NCI-H1417 (cell line): ENCODE results near the gene OTULIN.

Experiments used
- DNase-seq, 3 experiments: peaks; one replicate each; lab custom pipeline; 2025; lab: John Stamatoyannopoulos, UW

The OTULIN gene

DNA sequence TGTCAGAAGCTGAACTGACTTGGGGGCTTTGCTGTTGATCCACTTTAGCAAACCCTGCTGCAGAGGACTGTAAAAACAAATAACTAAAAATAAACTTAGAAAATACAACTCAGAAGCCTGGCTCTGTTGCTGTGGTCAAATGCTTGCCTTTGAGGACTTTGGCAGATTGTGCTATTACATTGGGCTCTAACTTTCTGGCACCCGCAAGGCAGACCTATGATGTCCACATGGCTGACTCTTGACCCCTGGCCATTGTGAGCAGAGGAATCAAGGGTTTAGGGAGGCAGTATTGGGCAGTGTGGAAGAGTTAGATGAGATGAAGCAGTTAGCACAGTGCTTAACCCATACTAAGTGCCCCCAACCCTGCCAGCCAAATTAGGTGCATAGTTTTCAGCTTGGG is 34.0 kb downstream of the OTULIN start:
- DNase-seq: no peak

- DNase-seq: no peak
Observed at GRCh38 chr5:14699159-14699558, 34.6 kb downstream of the OTULIN start.

DNA sequence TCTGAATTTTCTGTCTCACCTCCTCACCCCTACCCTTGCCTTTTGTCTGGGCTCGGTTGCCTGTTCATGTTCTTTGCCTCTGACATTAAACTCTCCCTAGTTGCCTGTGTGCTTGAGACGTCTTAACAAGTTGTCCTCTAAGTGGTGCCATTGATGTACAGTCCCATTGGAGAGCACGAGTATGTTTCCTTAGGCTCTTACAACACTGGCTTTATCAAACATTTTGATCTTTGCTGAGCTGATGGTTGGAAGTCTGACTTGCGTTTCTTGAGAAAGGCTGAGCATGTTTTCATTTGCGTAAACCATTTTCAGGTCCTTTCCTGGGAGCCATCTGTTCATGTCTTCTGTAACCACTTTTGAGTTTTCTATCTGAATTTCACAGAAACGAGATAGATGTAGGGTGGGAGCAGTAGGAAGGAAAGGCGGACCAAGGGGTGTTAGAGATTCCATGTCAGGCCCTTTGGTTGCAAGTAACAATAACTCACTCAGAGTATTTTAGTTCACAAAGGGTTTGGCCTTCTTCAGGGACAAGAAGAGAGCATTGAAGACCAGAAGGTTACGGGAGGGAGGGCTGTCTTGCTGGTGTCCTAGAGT is 35.4 kb downstream of the OTULIN start:
- no peak for DNase-seq

DNA sequence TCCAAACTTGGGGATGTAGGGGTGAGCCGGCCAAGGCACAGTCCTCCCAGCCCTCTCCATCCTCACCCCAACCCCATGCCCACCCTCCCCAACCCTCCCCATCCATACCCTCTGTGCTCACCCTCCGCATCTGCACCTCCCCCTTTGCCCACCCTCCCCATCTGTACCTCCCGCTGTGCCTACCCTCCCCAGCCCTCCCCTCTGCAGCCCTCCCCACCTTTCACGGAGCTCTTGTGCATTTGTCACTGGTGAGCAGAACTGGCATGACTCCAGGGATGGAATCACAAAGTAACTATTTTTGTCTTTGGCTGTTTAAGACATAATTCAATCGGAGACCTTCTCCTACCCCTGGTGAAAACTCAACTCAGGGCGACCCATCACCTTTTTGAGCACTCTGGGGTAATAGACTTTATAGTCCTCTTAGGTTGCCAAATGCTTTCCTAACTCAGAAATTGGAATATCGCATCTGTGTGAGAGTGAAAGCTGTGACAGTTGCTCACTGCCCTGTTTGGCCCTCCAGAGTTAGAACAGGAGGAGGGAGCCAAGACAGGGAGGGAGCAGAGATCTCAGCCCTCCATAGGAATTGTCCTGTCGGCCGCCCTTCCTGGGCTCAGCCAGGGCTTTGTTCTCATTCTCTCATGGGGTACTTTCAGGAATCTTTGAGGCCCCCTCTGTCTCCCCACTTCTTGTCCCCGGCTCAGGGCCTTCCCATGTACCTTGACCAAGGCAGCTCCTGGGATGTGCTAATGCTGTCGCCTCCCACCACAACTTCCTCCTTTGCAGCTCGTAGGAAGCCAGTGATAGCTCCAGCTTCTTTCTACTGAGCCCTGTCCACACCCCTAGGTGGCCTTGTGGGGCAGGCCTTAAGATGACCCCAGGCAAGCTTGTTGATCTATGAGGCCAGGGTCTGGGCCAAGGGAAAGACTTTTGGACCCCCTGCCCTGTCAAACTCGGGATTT is 36.2 kb downstream of the OTULIN start:
- no peak for DNase-seq

DNA sequence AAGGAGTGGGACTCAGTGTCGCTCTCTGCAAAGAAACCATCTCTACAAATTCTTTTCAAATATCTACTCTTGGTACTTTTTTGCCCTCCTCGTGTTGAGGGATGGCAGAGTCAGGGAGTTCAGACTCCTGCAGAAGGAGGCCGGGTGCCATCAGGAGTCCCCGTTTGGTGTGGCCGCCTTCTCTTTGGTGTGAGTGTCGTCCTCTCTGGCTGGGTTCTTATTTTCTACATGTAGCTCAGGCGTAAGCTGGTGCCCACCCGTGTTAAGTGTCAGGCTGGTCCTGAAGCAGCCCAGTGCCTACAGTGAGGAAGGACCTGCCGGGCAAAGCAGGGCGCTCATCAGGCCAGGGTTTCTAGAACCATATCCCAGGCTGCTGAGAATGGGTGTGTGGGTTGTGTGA is 37.0 kb downstream of the OTULIN start:
- DNase-seq: no peak

DNA sequence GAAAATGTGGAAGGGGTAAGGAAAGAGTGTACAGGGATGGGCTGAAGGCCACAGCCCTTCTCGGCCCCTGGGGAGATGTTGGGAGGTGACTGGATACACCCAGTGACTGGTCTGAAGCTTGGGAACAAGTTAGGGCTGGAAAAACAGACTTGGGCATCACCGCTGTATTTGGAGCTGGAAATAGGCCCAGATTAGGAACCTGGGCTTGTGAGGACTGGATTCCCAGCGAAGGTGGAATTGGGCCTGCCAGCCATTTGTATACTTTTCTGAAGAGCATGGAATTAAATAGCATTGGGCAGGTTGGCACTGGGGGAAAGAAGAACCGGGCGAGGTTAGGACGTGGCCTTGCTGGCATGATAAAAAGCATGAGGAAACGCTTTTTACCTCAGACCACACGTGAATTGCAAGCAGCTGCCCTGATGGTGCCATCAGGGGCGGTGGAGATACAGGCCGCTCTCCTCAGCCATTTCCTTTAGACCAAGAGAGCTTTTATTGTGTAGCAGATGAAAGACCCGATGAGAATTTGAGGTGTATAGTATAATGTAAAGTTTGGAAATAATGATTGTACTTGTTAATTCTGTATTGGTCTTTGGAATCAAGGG is 37.8 kb downstream of the OTULIN start:
- DNase-seq: no peak

GRCh38 chr5:14705556-14705955 is 41.0 kb downstream of the OTULIN start:
- no peak for DNase-seq

- no peak for DNase-seq
Observed at GRCh38 chr5:14706615-14707021, 42.1 kb downstream of the OTULIN start.

DNA sequence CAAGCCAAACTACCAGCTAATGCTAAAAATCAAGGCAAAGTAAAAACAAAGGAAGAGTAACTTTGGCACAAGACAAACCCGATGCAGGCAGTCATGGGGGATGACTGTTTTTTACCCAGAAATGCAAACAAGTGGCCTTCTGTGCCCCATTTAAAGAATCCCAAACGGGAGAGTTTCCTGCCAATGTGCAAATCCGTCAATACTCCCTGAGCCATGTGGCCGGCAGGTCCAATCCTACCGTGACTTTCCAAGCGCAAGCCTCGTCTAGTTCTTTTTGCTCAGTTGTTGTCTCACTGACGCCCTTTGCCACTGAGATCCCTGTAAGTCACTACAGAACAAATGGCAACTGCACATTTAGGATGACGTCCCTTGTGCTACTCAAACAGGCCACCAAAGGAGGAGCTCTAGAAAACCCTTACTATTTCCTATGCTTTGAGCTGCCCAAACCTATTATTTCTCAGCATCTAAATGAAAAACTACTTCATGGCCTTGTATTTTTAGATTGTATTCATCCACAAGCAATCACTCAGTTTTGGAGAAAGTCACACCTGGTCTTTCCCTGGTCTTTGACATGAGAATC is 43.4 kb downstream of the OTULIN start:
- no peak for DNase-seq

- no peak for DNase-seq
Observed at GRCh38 chr5:14708551-14708950, 44.0 kb downstream of the OTULIN start.

GRCh38 chr5:14710313-14710994 is 45.9 kb downstream of the OTULIN start:
- no peak for DNase-seq

DNA sequence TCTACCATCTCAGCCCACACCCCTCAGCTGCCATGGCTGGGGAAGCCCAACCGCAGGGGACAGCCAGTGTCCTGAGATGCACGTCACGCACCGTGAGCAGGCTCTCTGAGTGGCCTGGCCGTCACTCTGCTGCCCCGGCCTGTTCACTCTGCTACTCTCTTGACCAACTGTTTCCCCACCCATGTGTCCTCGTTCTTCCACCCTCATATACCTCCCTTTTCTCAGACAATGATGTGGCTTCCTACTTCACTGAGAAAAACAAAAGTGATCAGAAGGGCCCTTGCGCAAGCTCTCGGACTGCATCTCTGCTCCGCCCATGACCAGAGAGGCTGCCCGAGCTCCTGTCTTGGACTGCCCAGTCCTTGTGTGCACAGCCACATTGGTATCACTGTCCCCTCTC is 47.6 kb downstream of the OTULIN start:
- no peak for DNase-seq

DNA sequence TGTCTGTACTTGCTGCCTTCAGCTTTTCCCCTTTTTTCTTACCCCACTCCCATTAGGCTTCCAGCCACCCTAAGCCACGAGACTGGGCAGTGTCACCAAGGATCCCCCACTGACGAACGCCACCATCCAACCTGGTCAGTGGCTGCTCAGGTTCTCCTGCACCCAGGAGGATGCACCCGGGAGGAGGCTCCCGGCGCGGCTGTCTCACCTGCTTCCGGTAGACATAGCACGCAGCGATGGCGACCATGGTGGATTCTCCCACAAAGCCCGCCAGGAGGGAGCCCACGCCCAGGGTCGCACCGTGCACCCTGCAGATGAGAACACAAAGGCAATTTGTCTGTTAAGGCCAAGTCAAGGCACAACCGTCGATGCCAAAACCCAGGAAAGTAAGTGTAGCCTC is 48.1 kb downstream of the OTULIN start:
- DNase-seq: no peak

- no peak for DNase-seq
Observed at GRCh38 chr5:14713476-14714390, 49.2 kb downstream of the OTULIN start.

DNA sequence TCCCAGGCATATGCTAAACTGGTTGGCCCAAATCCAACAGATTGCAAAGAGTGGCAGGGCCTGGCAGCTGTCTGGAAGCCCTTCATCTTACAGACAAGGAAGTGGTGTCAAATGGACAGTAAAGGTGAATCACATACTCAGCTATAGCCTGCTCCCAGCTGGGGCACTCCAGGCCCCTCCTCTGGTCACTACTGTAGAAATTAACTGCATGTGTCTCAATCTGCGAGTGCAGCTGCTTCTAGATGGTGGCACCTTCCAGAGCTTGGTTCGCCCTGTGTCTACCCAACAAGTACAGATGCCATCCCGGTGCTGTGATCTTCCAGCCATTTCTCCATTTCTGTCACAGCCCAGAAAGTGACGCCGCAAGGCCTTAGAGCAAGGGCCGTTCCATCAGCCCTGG is 50.2 kb downstream of the OTULIN start:
- DNase-seq: peak in 2 of 3 experiments; percentile 22 to 63

DNA sequence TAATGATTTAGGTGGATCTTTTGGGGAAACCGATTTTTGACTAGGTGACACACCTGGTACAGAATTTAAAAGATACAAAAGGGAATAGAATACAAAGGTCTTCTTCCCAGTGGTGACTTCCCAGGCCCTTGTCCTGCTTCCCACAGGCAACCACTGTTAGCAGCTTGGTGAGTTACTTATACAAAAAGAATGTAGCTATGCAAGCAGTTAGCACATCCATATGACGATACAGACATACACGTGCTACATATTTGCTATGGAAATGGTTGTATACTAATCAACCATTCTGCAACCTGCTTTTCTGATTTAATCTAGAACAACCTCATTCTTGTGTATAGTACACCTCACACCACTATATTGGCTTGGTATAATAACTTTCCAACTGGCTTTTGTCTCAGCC is 51.0 kb downstream of the OTULIN start:
- DNase-seq: no peak

DNA sequence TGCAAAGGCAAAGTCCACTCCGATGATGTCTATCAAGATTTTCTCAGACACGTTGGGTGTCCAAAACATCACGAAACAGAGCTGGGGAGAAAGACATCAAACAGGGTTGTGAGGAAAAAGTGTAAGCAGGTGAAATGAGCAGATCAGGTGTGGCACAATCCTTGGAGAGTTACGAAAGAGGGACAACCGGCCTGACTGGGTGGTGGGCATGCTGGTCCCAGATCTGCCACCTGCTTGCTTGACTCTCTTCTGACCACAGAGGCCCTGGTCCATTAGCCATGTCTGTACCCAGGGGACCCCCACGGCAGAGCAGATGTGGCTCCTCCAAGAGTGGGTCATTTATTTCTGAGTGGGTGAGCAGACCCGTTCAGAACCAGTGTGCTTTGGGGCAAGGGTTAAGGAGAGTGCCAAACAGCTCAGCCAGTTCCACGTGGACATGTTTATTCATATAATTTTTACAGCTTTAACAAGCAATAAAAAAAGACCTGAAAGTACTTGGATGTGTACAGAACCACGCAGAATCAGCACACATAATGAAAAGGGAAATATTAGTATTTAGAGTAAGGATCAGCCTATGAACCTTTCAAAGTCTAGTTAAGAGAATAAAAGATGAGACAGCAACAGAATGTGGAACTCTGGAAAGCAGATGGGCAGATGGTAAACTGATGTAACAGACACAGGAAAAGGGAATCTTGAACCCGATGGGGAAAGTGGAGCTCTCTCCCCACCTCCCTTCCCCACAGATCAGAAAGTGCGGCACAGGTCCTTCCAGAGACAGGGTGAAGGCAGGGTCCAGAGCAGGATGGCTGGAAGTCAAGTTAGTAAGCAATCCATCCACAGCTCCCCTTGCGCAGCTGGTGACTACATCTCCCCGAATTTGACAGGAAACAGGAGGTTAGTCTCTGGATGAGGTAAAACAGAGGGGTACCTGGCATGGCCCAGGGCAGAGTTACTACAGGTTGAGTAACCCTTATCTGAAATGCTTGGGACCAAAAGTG is 52.5 kb downstream of the OTULIN start:
- DNase-seq: no peak

GRCh38 chr5:14718778-14719177 is 54.3 kb downstream of the OTULIN start:
- DNase-seq: no peak

GRCh38 chr5:14720236-14720923 is 55.9 kb downstream of the OTULIN start:
- DNase-seq: peak in 1 of 3 experiments; percentile 27
